ENCODE data around the gene PM20D2.
"Not testable (repeated sequence)": the region's sequence is repeated elsewhere in the genome, so short reads cannot be mapped to it uniquely, and the experiment has no call there.

Gene PM20D2, protein sequence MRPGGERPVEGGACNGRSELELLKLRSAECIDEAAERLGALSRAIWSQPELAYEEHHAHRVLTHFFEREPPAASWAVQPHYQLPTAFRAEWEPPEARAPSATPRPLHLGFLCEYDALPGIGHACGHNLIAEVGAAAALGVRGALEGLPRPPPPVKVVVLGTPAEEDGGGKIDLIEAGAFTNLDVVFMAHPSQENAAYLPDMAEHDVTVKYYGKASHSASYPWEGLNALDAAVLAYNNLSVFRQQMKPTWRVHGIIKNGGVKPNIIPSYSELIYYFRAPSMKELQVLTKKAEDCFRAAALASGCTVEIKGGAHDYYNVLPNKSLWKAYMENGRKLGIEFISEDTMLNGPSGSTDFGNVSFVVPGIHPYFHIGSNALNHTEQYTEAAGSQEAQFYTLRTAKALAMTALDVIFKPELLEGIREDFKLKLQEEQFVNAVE

GRCh38 chr6:89145956-89146717 is at the start of gene PM20D2:
Gene PM20D2, plus strand, starts transcription at chr6:89146055. Its CDS starts 90 bp downstream, at chr6:89146145.
- DNase-seq (ENCODE audit: low spot score) = peak; percentile 81

DNA sequence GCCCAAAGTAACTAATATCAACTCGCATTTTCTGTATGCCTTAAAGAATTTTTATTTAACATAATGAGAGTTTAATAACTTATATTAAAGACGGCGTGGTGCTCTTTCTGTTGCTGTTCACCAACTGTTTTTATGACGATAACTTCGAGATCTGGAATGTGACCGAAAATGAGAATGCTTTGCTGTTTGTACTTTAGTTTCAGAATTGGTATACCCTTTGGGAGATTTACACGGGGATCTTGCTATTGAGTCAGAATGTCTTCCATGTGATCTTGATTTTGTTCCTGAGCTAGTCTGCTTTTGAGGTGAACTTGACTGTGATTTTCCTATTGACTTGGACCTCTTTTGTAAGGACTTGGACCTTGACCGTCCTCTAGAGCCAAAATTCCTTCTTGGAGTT is 47.4 kb upstream of the PM20D2 start:
- DNase-seq (ENCODE audit: low spot score) = no peak

GRCh38 chr6:89100114-89100513 is 45.7 kb upstream of the PM20D2 start:
- DNase-seq (ENCODE audit: low spot score) = no peak

DNA sequence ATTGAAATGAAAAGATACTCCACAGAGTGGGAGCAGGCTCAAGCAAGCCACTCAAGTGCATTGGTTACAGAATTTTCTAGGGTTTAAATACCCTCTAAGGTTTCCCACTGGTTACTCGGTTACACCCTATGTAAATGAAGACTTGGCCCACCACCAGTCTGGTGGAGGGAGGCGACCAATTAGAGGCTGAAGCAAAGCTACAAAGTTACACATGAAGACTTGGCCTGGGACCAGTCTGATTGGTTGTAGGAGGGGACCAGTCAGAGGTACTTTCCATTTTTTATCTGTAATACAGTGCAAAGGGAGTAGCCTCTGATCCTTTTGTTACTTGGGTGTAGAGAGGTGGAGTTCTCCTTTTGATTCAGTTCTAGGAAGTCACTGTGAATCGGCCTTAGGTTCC is 35.6 kb upstream of the PM20D2 start:
- DNase-seq (ENCODE audit: low spot score) = no peak

DNA sequence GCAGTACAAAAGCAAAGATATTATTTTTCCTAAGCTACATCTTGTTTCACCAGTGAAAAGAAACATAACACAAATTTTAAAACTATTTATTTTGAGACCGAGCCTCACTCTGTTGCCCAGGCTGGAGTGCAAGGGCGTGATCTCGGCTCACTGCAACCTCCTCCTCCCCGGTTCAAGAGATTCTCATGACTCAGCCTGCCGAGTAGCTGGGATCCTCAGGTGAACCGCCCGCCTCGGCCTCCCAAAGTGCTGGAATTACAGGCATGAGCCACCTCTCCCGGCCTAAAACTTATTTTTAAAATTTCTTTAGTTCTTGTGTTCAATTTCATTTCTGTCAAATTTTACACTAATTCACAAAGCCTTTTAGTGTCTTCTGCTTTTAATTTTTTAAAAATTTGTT is 33.9 kb upstream of the PM20D2 start:
- DNase-seq (ENCODE audit: low spot score) = peak; percentile 39

DNA sequence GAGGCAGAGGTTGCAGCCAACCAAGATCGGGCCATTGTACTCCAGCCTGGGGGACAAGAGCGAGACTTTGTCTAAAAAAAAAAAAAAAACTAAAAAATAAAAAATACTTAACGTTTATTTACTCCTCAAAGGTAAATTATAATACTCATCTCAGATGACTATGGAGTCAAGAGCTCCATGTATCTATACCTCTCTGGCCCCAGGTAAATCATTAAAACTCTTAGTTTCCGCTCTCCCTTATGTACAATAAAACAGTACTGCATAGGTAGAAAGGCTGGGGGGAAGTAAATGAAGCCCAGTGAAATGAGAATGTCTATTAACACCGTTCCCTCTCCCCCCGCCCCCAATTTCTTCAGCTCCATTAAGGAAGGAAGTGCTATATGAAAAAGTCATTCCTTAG is 29.2 kb upstream of the PM20D2 start:
- DNase-seq (ENCODE audit: low spot score) = no peak

GRCh38 chr6:89117211-89118108 is 28.4 kb upstream of the PM20D2 start, which contains the start of gene SRSF12:
Gene SRSF12, minus strand, starts transcription at chr6:89118071. Its CDS starts 184 bp downstream, at chr6:89117887.
- DNase-seq (ENCODE audit: low spot score) = peak; percentile 55

GRCh38 chr6:89118931-89119330 is 26.9 kb upstream of the PM20D2 start:
- no peak for DNase-seq (ENCODE audit: low spot score)

DNA sequence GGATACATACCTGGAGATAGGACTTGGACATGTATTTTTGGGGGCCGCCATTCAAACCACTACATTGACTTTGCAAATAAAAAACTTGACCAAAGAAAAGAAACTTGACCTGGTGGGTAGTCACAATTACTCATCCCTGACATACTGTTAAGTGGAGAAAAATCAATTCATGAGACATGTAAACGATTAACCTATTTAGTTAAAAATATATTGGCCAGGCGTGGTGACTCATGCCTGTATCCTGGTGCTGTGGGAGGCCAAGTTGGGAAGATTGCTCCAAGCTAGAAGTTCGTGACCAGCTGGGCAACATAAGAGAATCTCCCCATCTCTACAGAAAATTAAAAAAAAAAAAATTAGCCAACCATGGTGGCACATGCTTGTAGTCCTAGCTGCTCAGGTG is 25.5 kb upstream of the PM20D2 start:
- peak; percentile 98 for DNase-seq (ENCODE audit: low spot score)

DNA sequence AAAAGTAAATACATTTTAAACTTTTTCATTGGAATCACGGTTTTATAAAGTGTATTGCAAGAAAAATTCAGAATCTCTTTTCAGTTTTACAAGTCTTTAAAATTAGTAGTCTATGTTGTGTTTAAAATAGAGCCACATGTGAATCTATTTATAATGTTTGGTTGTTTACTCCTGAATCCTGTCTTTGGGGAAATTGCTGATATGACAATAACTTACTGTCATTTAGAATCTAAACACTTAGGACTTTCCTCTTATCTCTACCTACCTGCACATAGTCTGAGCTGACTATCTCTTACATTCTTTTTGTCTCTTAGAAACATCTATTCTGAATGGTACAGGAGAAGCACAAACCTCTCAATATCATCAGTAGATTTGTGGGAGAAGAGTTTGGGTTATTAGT is 23.9 kb upstream of the PM20D2 start:
- no peak for DNase-seq (ENCODE audit: low spot score)

DNA sequence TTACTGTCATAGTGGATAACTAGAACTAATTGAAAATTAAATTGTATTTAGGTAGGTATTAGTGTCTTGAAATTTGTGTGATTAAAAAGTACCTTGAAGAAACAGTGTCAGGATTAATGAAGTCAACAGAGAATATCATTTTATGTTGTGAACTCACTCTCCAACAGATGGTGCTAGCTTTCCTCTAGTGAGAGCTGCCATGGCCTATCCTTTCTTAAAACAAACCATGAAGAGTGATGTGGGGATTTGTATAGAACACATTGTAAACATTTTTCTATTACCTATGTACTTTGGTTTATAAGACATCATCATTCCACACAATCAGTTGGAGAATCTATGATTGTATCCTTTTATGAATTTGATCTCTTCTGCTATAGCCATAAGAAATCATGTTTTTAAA is 23.2 kb upstream of the PM20D2 start:
- DNase-seq (ENCODE audit: low spot score) = peak; percentile 50

GRCh38 chr6:89128256-89128671 is 17.6 kb upstream of the PM20D2 start:
- DNase-seq (ENCODE audit: low spot score) = not testable (repeated sequence)

- no peak for DNase-seq (ENCODE audit: low spot score)
These were observed 14.3 kb upstream of the PM20D2 start for GRCh38 chr6:89131599-89131998.

DNA sequence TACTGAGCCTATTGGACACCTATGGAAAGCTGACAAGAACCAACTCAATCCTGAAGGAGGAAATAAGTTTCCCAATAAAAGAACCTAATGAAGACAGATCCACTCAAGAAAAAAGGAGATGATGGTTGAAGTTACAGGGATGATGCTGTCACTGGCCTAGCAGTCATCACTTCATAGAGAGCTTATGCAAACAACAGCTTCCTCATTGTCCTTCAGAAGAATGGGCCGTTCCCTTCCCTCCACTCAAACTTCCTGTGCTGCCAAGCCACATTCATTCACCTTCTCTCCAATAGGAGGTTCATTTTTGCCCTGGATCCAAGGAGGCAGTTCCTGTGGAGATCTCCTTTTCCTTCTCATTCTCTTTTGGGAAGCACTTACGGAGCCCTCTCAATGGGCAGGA is 13.8 kb upstream of the PM20D2 start:
- no peak for DNase-seq (ENCODE audit: low spot score)

DNA sequence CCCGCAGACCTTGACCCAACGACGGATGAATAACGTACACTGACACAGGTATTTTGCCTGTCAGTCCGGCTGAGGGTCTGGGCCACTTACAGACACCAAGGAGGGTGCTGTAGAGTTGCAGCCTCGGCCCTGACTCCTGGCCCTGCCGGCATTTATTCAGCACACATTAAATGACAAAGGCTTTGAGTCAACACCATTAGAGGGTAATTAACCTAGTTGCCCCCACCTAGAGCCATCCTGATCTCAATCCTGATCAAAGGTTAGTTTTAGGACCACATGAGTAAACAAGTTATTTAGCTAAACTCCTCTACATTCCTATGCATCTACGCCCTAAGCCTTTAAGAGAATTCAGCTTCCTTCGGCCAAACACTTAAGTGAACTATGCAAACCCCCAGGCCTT is 11.9 kb upstream of the PM20D2 start:
- no peak for DNase-seq (ENCODE audit: low spot score)

DNA sequence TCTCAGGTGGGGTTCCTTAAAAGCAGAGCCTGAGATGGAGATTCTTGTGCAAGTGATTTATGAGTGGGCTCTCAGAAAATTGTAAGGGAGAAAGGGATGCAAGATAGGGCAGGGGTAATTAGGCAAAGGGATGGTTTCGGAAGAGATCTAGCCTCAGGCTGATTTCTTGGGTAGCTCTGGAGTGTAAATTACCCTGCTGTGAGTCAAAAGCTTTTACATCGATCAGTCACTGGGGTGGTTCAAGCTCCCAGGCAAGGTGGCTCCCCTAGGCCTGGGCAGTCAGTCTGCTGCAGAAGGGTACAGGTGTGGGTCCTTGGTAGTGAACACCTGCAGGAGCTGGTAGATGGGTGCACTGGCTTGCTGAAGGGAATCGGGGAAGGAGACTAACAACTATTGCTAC is 11.1 kb upstream of the PM20D2 start:
- DNase-seq (ENCODE audit: low spot score) = no peak

- no peak for DNase-seq (ENCODE audit: low spot score)
These were observed 7.7 kb upstream of the PM20D2 start for GRCh38 chr6:89138173-89138572.

DNA sequence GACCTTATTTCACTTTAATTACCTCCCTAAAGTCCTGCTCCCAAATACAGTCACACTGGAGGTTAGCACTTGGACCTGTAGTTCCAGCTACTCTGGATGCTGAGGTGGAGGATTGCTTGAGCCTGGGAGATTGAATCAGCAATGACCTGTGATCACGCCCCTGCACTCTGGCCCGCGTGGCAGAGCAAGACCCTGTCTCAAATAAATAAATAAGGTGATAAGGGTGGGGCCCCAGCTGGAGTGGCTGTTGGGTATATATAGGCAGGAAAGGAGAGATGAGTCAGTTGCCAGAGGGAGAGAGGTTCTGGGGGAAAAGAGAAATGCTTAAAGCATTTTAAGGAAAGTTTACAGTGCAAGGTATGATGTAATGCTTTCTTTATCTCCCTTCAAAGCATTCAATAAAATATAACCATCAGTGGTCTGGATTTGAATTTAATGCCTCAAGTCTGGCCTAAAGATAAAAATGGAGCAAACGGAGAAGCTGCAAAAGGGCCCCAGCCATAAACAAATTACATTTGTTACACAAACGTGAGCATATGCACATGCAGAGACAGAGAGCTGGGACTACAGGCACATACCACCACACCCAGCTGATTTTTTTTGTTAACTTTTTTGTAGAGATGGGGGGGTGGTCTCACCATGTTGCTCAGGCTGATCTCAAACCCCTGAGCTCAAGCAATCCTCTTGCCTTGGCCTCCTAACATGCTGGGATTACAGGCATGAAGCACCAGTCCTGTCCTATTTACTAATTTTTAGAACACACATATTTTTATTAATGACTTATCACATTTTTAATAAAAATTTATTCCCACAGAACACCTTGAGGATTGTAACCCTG is 6.1 kb upstream of the PM20D2 start:
- peak; percentile 25 for DNase-seq (ENCODE audit: low spot score)

GRCh38 chr6:89140347-89141156 is 5.3 kb upstream of the PM20D2 start:
- peak; percentile 59 for DNase-seq (ENCODE audit: low spot score)

GRCh38 chr6:89144354-89144906 is 1.4 kb upstream of the PM20D2 start:
- DNase-seq (ENCODE audit: low spot score) = no peak
